ENCODE measurements around the gene CFAP99. TPM values are rescaled to one million over a fixed set of nuclear protein-coding genes. Genes with fewer than 3 reads are reported as not detected.

CFAP99 gene
- total and polyA plus RNA-seq, 9 of the 15 experiments (the other 6 are each of a cell fraction or from before 2014, with no cell fraction given), result 0.07 to 0.18 (median 0.09) TPM; not detected in 6

- TF ChIP-seq ZNF609 (CRISPR knock-in tag; IDR thresholded peaks at IDR 0.05; ENCODE audit: borderline replicate concordance) (no peak), ZNF384 (IDR thresholded peaks at IDR 0.05; ENCODE audit: low read depth, low read length) (no peak), ZNF398 (CRISPR knock-in tag; IDR thresholded peaks at IDR 0.05) (no peak), USF1 (CRISPR knock-in tag; IDR thresholded peaks at IDR 0.05) (no peak), SMARCB1 (IDR thresholded peaks at IDR 0.05; ENCODE audit: insufficient read length, low read depth) (no peak), ZNF274 (IDR thresholded peaks at IDR 0.05; ENCODE audit: borderline replicate concordance, low read depth, low read length) (no peak), TGIF2 (CRISPR knock-in tag; IDR thresholded peaks at IDR 0.05) (0 out of 2 replicates have a peak, but pooled peaks have one; percentile 68), ZBTB43 (CRISPR knock-in tag; IDR thresholded peaks at IDR 0.05) (no peak), LCOR (CRISPR knock-in tag; IDR thresholded peaks at IDR 0.05) (peak; percentile 72), CBX5 (IDR thresholded peaks at IDR 0.05; ENCODE audit: borderline replicate concordance, low read depth) (no peak), KDM1A (IDR thresholded peaks at IDR 0.05) (no peak), BRD4 (IDR thresholded peaks at IDR 0.05) (no peak), KAT7 (CRISPR knock-in tag; IDR thresholded peaks at IDR 0.05; ENCODE audit: borderline replicate concordance) (0 out of 2 replicates have a peak, but pooled peaks have one; percentile 64), BMI1 (IDR thresholded peaks at IDR 0.05; ENCODE audit: low read length) (no peak), HOMEZ (CRISPR knock-in tag; IDR thresholded peaks at IDR 0.05) (no peak), PHF21A (IDR thresholded peaks at IDR 0.05; ENCODE audit: borderline replicate concordance, low read depth) (no peak)
Measured at GRCh38 chr4:2415881-2416563, 2.7 kb upstream of the CFAP99 start (continued).

Measured in K562 (cell line).